ENCODE data around the gene LRRC27. TPM values are rescaled to one million over a fixed set of nuclear protein-coding genes. Genes with fewer than 3 reads are reported as not detected.
"Not testable (repeated sequence)": the region's sequence is repeated elsewhere in the genome, so short reads cannot be mapped to it uniquely, and the experiment has no call there.

Gene LRRC27
- total RNA-seq, 1 donor from 2014 or later = 9.0 TPM

DNA sequence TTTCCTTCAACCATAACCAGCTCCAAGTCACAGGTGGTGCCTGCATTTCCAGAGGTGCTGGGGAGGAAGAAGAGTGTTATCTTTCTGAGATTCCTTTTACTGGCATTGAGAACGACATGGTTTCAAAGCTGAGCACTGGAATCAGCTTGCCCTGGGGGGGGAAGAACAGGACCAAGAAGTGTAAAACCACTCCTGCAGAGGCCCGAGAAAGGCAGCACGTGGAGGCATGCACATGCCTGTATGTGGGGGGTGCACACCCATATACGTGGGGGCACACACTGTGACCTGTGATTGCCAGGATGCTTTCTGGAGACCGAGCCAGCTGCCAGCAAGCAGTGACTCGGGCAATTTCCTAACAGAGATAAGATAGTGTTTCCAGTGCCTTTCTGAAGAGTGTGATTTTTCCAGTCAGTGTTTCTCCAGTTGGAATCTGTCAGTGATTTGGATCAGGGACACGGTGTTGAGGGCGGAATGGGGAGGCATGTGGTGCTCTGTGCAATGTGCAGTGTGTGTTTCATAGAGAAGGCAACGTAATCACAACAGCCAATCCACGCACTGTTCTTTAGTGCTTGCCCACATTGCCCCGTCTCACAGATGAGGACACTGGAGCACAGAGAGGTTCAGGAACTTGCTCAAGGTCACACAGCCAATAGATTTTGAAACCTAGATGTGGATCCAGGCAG is 4.2 kb downstream of the LRRC27 start:
- no peak for DNase-seq (ENCODE audit: low spot score)

- no peak for DNase-seq (ENCODE audit: low spot score)
Measured at GRCh38 chr10:132336919-132337407, 5.0 kb downstream of the LRRC27 start.

- not testable (repeated sequence) for DNase-seq (ENCODE audit: low spot score)
Measured at GRCh38 chr10:132337854-132338253, 5.9 kb downstream of the LRRC27 start.

DNA sequence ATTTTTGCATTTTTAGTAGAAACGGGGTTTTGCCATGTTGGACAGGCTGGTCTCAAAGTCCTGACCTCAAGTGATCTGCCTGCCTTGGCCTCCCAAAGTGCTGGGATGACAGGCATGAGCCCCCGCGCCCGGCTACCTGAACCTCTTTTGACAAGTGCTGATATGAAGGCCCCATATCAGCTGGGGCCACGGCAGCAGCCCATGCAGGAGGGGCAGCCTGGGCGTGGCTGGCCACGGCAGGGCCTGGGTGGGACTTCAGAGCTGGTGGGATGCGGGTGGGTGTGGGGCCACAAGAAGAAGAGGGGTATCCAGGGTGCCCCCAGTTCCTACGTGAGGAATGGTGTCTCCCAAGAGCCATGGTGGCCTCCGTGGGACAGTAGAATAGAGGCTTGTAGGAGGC is 6.9 kb downstream of the LRRC27 start:
- DNase-seq (ENCODE audit: low spot score) = no peak

GRCh38 chr10:132339276-132339675 is 7.3 kb downstream of the LRRC27 start:
- no peak for DNase-seq (ENCODE audit: low spot score)

- no peak for DNase-seq (ENCODE audit: low spot score)
Measured at GRCh38 chr10:132341017-132341416, 9.0 kb downstream of the LRRC27 start.

DNA sequence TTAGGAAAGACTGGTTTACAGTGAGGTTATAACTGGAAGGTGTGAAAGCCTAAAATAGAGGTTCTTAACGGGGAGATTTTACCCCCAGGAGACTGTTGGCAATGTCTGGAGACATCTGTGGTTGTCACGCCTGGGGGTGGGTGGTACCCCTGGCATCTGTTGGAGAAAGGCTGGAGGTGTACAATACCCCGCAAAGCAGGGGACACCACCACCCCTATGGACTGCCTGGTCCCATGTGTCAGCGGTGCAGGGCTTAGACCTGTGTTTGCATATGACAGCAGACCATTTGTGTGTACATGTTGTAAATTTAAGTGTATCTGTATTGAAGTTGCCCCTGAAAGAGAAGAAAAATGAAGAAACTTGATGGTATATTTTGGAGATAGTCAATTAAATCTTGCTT is 9.8 kb downstream of the LRRC27 start:
- DNase-seq (ENCODE audit: low spot score) = no peak

GRCh38 chr10:132342553-132342952 is 10.6 kb downstream of the LRRC27 start:
- DNase-seq (ENCODE audit: low spot score) = no peak

DNA sequence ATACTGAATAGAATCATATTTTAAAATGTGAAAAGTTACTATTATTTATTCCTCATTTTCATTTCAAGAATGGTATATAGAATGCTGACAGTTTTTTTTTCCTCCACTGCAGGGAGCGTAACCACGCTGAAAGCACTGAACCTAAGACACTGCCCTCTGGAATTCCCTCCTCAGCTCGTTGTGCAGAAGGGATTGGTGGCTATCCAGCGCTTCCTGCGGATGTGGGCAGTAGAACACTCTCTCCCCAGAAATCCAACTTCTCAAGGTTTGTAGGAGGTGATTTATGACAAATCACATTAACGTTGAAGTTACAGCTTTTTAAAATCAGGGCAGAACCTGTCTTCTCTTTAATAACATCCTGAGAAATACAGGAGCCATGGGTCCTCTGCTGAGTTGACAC is 12.4 kb downstream of the LRRC27 start:
- DNase-seq (ENCODE audit: low spot score) = no peak

DNA sequence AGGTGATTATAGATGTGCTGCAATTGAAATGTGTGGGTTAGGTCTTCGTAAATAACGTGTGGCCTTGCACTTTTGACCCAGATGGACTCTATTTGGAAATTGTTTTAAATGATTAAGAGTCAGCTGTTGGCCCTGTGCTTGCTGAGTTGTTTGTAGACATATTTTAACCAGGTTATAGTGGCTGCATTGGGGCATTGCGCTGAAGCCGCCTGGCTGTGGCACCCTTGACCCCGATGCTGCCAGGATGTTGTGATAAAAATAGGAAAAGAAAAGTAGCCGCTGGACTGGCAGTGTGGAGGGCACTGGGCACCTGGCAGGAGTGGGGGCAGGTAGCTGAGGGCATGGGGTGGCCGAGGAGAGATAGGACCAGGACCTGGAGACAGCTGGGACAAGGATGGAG is 13.4 kb downstream of the LRRC27 start:
- no peak for DNase-seq (ENCODE audit: low spot score)

DNA sequence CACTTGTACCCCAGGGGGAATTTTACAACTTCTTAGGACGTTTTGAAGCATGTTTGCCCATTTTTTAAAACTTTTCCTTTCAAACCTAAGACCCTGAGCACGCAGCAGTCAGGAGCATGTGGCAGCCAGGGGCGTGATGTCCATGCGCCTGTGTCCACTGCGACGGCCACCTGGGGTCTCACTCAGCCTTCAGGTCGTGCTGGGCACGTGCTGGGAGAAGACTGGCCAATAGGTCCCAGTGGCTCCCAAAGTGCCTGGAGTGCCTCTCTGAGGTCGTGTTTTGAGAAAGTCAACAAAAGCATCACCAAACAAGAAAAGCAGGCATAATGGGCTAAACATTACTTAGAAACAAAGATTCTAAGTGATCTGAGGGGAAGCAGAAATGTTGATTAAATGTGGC is 14.8 kb downstream of the LRRC27 start:
- DNase-seq (ENCODE audit: low spot score) = peak; percentile 47

- DNase-seq (ENCODE audit: low spot score) = no peak
Measured at GRCh38 chr10:132347211-132347930, 15.4 kb downstream of the LRRC27 start.

DNA sequence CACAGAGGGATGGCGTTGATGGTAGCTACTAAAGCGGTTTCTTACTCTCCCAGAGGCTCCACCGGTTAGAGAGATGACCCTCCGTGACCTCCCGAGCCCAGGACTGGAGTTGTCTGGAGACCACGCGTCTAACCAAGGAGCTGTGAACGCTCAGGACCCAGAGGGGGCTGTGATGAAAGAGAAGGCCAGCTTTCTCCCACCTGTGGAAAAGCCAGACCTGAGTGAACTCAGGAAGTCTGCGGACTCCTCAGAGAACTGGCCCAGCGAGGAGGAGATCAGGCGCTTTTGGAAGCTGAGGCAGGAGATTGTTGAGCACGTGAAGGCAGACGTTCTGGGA is 15.9 kb downstream of the LRRC27 start:
- no peak for DNase-seq (ENCODE audit: low spot score)

GRCh38 chr10:132349766-132350165 is 17.8 kb downstream of the LRRC27 start:
- no peak for DNase-seq (ENCODE audit: low spot score)

GRCh38 chr10:132350391-132350790 is 18.4 kb downstream of the LRRC27 start:
- DNase-seq (ENCODE audit: low spot score) = no peak

DNA sequence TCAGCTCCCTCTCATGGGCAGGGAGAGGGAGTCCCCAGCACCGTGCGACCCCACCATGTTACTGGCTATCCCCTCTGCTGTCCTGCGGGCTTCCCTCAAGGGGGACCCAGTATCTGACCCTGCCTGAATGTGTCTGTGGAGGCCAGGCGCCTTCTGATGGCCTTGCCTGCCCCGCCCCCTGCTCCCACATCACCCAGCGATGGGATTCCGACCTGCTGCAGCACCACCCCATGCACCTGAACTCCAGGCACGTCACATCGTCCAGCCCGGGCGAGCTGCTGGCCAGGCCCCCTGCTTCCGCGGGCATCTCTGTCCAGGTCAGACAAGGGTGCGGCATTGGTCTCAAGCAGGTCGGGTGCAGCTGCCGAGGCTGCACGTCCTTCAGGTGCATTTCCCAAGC is 19.0 kb downstream of the LRRC27 start:
- no peak for DNase-seq (ENCODE audit: low spot score)

DNA sequence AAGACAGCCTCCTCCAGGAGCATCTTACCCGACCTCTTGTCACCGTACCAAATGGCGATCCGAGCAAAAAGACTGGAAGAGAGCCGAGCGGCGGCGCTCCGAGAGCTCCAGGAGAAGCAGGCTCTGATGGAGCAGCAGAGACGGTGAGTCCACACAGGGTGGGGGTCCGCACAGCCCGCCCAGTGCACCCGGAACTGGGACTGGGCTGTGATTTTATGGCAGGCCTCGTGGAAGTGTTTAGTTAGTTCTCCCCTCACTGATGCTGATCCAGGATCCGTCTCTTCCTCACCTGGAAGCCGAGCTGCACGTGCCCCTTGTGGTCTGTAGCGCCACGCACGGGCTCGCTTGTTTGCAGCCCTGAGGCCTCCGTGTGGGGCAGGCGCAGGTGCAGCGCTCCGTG is 19.6 kb downstream of the LRRC27 start:
- no peak for DNase-seq (ENCODE audit: low spot score)

DNA sequence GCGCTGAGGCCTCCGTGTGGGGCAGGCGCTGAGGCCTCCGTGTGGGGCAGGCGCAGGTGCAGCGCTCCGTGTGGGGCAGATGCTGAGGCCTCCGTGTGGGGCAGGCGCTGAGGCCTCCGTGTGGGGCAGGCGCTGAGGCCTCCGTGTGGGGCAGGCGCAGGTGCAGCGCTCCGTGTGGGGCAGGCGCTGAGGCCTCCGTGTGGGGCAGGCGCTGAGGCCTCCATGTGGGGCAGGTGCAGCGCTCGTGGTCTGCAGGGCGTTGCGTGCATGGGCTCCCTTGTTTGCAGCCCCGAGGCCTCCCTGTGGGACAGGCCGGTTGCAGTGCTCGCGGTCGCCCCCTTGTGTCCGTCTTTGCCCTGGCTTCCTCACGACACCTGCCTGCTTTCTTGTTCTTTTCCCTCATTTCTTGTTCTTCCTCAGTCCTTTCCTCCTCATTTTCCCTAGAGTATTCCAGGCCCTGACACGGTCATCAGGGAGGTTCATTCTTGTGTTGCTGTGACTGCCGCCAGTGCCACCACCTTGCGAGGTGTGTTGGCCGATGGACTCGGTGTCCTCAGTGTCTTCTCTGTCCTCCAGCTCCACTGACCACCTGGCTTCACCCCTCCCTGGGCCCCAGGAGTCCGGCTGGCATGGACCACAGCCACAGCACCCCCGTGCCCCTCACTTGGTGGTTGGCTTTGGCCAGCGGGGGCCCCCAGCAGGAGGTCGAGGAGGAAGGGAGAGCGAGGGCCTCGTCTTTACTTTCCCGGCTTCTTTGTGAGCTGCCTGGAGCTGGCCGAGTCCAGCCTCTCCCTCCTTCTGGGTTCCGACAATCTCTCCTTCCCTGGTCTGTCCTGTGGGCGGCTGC is 20.7 kb downstream of the LRRC27 start:
- not testable (repeated sequence) for DNase-seq (ENCODE audit: low spot score)

DNA sequence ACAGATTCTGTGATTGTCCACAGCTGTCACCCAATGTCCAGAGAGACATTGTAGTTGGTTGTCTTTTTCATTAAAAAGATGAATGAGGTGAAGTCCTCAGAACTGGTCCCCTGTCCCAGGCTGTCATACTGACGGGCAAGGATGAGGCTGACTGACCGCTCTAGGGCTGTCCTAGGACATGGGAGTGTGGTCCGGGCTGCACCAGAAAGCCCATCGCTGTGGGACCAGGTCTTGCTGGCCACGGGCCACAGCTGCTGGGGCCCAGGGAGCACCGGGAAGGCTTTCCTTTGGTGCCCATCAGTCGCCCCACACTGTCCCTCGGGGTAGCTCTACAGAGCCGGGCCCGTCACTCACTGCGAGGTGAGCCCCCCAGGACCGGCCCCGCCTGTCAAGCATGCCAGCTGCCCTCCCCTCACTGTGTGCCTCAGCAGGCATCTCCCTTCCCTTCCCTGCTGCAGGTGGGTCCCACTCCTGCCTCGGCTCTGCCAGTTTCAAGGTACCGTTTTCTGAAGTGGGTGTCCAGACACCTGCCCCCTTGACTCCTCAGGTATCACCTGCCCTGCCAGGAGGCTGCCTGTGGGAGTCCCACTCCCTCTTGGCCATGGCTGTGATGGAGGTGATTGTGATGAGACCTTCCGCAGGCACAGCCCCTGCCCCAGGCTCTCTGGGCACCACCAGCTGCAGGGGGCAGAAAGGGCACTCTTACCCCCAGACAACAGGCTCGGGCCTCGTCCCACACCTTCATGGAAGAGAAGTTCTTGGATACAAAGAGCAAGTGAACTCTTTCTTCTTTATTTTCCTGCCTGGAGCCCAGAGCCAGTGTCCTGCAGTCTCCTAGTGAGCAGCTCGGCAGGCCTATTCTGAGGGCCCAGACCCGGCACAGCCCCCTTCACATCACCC is 21.7 kb downstream of the LRRC27 start:
- no peak for DNase-seq (ENCODE audit: low spot score)

DNA sequence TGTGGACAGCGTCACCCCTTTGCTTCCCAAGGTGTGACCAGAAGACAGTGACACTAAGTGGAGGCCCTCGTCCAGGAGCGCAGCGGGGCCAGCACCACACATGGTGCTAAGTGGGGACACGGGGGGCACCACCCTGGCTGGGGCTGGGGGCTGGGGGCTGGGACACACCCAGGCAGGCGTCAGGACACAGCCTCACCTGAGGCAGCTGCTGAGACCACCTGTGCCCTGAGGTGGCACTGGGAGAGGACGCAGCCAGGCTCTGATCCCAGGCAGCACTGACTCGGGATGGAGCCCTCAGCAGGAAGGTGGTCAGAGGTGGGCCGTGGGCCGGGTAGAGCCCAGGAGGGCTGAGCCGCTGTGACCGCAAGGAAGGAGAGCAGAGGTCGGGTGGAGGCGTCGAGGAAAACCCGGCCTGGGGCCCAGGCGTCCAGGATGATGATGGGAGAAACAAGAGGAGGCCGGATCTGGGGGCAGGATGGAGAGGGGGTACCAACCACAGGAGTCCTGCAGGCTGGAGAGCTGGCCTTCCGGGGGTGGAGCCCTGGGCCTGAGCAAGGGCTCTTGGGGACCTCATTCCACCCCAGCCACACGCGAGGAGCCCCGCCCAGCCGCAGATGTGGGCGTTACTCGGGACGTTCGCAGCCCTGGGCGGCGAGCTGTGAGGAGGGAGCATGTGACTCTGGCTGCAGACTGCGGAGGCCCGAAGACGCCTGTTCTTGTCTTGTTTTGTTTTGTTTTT is 22.5 kb downstream of the LRRC27 start:
- no peak for DNase-seq (ENCODE audit: low spot score)

Data from mesenteric fat pad (tissue), 1 donor.